ENCODE data around the gene ZMYND11.

DNA sequence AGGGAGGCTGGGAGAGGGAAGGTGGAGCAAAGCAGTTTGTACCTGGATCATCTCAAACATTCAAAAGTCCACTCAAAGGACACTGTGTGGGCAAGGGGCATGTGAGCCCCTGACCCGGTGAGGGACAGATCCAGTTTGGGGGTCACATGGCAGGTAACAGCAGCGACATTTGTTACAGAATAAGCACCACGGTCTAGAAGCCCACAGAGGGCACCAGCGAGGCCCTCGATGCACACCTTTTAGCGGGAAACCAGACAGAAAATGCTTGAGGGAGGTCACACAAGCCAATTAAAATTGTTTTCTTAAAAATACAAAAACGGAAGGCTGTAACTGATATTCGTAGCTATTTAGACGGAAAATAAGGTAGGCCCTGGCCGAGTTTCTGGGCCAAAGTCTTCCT lies 144.4 kb downstream of the ZMYND11 start:
- TF ChIP-seq, protein P1, sequence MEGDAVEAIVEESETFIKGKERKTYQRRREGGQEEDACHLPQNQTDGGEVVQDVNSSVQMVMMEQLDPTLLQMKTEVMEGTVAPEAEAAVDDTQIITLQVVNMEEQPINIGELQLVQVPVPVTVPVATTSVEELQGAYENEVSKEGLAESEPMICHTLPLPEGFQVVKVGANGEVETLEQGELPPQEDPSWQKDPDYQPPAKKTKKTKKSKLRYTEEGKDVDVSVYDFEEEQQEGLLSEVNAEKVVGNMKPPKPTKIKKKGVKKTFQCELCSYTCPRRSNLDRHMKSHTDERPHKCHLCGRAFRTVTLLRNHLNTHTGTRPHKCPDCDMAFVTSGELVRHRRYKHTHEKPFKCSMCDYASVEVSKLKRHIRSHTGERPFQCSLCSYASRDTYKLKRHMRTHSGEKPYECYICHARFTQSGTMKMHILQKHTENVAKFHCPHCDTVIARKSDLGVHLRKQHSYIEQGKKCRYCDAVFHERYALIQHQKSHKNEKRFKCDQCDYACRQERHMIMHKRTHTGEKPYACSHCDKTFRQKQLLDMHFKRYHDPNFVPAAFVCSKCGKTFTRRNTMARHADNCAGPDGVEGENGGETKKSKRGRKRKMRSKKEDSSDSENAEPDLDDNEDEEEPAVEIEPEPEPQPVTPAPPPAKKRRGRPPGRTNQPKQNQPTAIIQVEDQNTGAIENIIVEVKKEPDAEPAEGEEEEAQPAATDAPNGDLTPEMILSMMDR (optimal IDR thresholded peaks at IDR 0.05 in 1 of 3, IDR thresholded peaks at IDR 0.05 in 1 of 3, conservative IDR thresholded peaks at IDR 0.05 in 1 of 3; ENCODE audit: extremely low read depth in 1 of 3, insufficient read depth in 2 of 3, low read length in 3 of 3) = no peak
- TF ChIP-seq EZH2 (IDR thresholded peaks at IDR 0.05; ENCODE audit: low read length) = no peak

Data from keratinocyte (primary cell).